ENCODE measurements around the gene ANOS1. TPM values are rescaled to one million over a fixed set of nuclear protein-coding genes. Genes with fewer than 3 reads are reported as not detected.

ANOS1 gene
- total and polyA plus RNA-seq, 5 experiments from 2014 or later: not detected

DNA sequence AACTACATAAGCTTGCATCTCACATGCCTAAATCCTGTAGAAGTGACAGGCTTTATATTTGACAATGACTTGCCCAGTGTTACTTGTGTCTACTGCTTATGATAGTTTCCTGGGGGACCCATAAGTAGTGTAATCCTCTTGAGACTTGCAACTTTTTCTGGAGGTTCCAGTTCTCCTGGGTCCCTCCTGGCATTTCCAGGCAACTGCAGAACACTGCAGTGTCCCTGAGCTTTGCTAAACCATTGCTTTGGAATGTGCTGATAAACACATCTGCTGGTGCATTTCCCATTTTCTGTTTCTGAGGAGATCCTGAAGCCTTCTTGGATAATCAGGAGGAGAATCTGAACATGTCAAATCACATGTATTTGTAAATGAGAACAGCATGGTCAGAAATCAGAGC lies 82.0 kb downstream of the ANOS1 start:
- POLR2A ChIA-PET: no interaction called here
- ATAC-seq (no peak), DNase-seq (no peak)
- Mint-ChIP-seq H3K4me1 (no peaks in the 10 kb centered on the region), H3K9me3 (peaks cover 0 to 7% (median 0%) of the 10 kb centered on the region in 9 donors), H3K4me3 (no peak overlapping the region), H3K27ac (no peak overlapping the region), H3K36me3 (peaks cover 0 to 2% (median 0%) of the 10 kb centered on the region in 3 donors), H3K27me3 (no peaks in the 10 kb centered on the region)

- POLR2A ChIA-PET: no interaction called here
- Mint-ChIP-seq H3K4me1 (no peaks in the 10 kb centered on the region), H3K27ac (no peak overlapping the region), H3K27me3 (no peaks in the 10 kb centered on the region), H3K9me3 (peaks cover 0 to 7% (median 0%) of the 10 kb centered on the region in 9 donors), H3K36me3 (peaks cover 0 to 4% (median 0%) of the 10 kb centered on the region in 3 donors), H3K4me3 (no peak overlapping the region)
- no peak for ATAC-seq
- no peak for DNase-seq
Observed at GRCh38 chrX:8647176-8647575, 84.8 kb downstream of the ANOS1 start.

- Mint-ChIP-seq H3K9me3 (peaks cover 0 to 6% (median 0%) of the 10 kb centered on the region in 9 donors), H3K4me3 (no peak overlapping the region), H3K4me1 (no peaks in the 10 kb centered on the region), H3K36me3 (peaks cover 0 to 3% (median 0%) of the 10 kb centered on the region in 3 donors), H3K27ac (no peak overlapping the region), H3K27me3 (peaks cover 0 to 4% (median 2%) of the 10 kb centered on the region in 5 donors)
- POLR2A ChIA-PET: no interaction called here
- DNase-seq (no peak), ATAC-seq (no peak)
Observed at GRCh38 chrX:8639949-8640475, 91.9 kb downstream of the ANOS1 start.

DNA sequence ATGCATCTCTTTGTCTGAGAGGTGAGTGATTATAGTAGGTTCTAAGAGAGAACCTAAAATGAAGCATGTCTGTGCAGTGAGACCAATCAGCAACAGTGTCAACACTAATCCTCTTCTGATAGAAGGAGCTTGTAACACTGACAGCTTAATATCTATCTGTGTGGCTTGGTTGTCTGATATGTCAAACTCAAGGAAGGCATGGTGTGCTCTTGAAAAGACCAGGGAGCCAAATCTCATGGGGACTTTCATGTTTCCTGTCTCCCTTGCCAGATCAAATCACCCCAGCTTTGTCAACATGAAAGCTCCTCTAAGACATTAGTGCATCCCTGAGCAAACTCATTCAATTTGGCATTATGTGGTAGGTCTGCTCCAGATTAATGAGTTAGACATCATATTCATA lies 95.4 kb downstream of the ANOS1 start:
- H3K9me3 Mint-ChIP-seq: peaks cover 0 to 3% (median 0%) of the 10 kb centered on the region in 9 donors
- no peak overlapping the region for H3K27ac Mint-ChIP-seq
- peaks cover 0 to 4% (median 2%) of the 10 kb centered on the region in 5 donors for H3K27me3 Mint-ChIP-seq
- DNase-seq: no peak
- H3K4me3 Mint-ChIP-seq: no peak overlapping the region
- no peaks in the 10 kb centered on the region for H3K36me3 Mint-ChIP-seq
- no peak for ATAC-seq
- H3K4me1 Mint-ChIP-seq: no peaks in the 10 kb centered on the region
- POLR2A ChIA-PET: no interaction called here

GRCh38 chrX:8635812-8636211 lies 96.1 kb downstream of the ANOS1 start:
- ATAC-seq: no peak
- Mint-ChIP-seq H3K4me1 (no peaks in the 10 kb centered on the region), H3K4me3 (no peak overlapping the region), H3K27me3 (peaks cover 0 to 4% (median 0%) of the 10 kb centered on the region in 5 donors), H3K36me3 (no peaks in the 10 kb centered on the region), H3K27ac (no peak overlapping the region), H3K9me3 (peaks cover 0 to 3% (median 0%) of the 10 kb centered on the region in 9 donors)
- DNase-seq: no peak
- POLR2A ChIA-PET: no interaction called here

- no peak for ATAC-seq
- H3K4me1 Mint-ChIP-seq: no peaks in the 10 kb centered on the region
- peaks cover 0 to 5% (median 0%) of the 10 kb centered on the region in 9 donors for H3K9me3 Mint-ChIP-seq
- H3K36me3 Mint-ChIP-seq: no peaks in the 10 kb centered on the region
- H3K27me3 Mint-ChIP-seq: no peaks in the 10 kb centered on the region
- POLR2A ChIA-PET: no interaction called here
- H3K27ac Mint-ChIP-seq: no peak overlapping the region
- no peak for DNase-seq
- no peak overlapping the region for H3K4me3 Mint-ChIP-seq
Observed at GRCh38 chrX:8632924-8633323, 99.0 kb downstream of the ANOS1 start.

DNA sequence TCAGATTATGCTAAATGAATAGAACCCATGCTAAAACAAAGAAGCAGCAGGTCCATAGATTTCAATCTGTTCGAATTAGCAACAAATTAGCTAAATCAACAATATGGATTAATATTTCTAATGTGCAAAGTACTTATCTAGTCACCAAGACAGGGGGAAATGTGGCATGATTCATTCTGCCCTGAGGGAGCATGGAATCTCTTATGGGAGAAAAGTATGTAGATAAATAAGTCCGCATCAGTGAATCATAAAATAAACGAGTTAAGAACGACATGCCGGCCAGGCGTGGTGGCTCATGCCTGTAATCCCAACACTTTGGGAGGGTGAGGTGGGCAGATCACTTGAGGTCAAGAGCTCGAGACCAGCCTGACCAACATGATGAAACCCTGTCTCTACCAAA lies 102.1 kb downstream of the ANOS1 start:
- POLR2A ChIA-PET: no interaction called here
- Mint-ChIP-seq H3K27ac (no peak overlapping the region), H3K36me3 (no peaks in the 10 kb centered on the region), H3K9me3 (peaks cover 0 to 10% (median 0%) of the 10 kb centered on the region in 9 donors), H3K4me1 (no peaks in the 10 kb centered on the region), H3K27me3 (no peaks in the 10 kb centered on the region), H3K4me3 (no peak overlapping the region)
- DNase-seq: no peak
- no peak for ATAC-seq

- no peak overlapping the region for H3K4me3 Mint-ChIP-seq
- POLR2A ChIA-PET: no interaction called here
- no peaks in the 10 kb centered on the region for H3K36me3 Mint-ChIP-seq
- no peak overlapping the region for H3K27ac Mint-ChIP-seq
- ATAC-seq: no peak
- peaks cover 0 to 10% (median 0%) of the 10 kb centered on the region in 9 donors for H3K9me3 Mint-ChIP-seq
- H3K4me1 Mint-ChIP-seq: no peaks in the 10 kb centered on the region
- H3K27me3 Mint-ChIP-seq: no peaks in the 10 kb centered on the region
- no peak for DNase-seq
Observed at GRCh38 chrX:8627796-8628195, 104.1 kb downstream of the ANOS1 start.

DNA sequence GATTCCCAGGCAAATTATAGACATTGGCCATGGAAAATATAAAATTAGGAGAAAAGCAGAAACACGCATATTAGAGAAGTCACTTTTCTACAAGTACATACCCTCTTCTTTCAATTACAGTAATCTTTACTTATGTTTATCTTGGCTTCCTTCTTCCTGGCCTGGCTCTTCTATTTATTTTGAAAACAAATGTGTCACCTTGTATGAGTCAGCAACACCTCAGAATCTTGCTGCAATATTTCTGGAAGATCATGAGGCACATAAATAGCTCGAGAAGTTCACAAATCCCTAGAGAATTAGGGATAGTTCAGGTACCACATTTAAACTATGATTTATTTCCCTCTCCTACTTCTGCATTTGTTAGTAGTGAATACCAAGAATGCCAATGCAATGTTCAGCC lies 124.6 kb downstream of the ANOS1 start:
- no peak overlapping the region for H3K4me3 Mint-ChIP-seq
- H3K27ac Mint-ChIP-seq: no peak overlapping the region
- POLR2A ChIA-PET: no interaction called here
- no peaks in the 10 kb centered on the region for H3K4me1 Mint-ChIP-seq
- no peak for ATAC-seq
- peaks cover 0 to 12% (median 0%) of the 10 kb centered on the region in 9 donors for H3K9me3 Mint-ChIP-seq
- DNase-seq: no peak
- peaks cover 0 to 3% (median 0%) of the 10 kb centered on the region in 5 donors for H3K27me3 Mint-ChIP-seq
- H3K36me3 Mint-ChIP-seq: peaks cover 0 to 9% (median 0%) of the 10 kb centered on the region in 3 donors

GRCh38 chrX:8604131-8604530 lies 127.8 kb downstream of the ANOS1 start:
- H3K36me3 Mint-ChIP-seq: no peaks in the 10 kb centered on the region
- H3K9me3 Mint-ChIP-seq: peaks cover 0 to 14% (median 0%) of the 10 kb centered on the region in 9 donors
- no peak overlapping the region for H3K27ac Mint-ChIP-seq
- DNase-seq: no peak
- POLR2A ChIA-PET: no interaction called here
- ATAC-seq: no peak
- peaks cover 0 to 3% (median 0%) of the 10 kb centered on the region in 5 donors for H3K27me3 Mint-ChIP-seq
- H3K4me3 Mint-ChIP-seq: no peak overlapping the region
- H3K4me1 Mint-ChIP-seq: no peaks in the 10 kb centered on the region

DNA sequence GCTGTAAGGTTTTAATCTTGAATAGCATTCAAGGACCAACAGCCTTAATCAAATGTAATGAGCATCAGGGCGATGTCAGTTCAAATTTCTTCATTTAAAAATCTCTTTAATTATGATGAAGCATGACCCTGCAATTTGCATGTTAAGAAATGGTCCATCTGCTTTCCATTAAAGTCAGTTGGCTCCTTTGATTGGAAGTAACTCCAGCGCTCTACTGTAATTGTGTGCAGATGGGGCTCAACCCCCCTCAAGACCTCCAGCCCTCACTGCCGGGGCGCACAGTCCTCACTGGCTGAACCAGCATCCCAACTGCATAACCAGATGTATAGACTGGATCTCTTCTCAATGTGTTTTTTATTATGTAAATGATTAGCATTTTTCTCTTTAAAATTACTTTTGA lies 140.4 kb downstream of the ANOS1 start:
- Mint-ChIP-seq H3K4me1 (peaks cover 0 to 1% (median 0%) of the 10 kb centered on the region in 4 donors), H3K27me3 (peaks cover 0 to 1% (median 0%) of the 10 kb centered on the region in 5 donors), H3K9me3 (peaks cover 0 to 6% (median 0%) of the 10 kb centered on the region in 9 donors), H3K27ac (no peak overlapping the region), H3K4me3 (no peak overlapping the region), H3K36me3 (no peaks in the 10 kb centered on the region)
- POLR2A ChIA-PET: no interaction called here
- DNase-seq: no peak
- ATAC-seq: no peak

DNA sequence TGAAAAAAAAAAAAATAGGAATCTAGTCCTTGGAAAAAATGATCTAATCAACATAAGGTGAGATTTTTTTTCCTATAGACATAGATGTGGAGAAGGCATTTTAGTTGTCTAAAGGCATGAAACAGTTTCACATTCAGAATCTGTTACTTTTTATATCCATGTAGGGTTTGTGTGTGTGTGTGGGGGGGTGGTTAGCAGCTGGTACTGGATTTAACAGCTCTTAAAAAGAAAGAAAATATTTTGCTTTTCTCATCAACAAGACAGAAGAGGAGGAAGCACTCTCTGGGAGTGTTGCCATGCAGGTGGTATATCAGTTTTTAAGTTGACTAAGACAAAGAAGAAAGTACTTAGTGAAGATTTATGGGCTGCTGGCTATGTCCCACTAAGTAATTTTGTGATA lies 145.0 kb downstream of the ANOS1 start:
- POLR2A ChIA-PET: no interaction called here
- DNase-seq (no peak), ATAC-seq (no peak)
- Mint-ChIP-seq H3K9me3 (peaks cover 0 to 10% (median 0%) of the 10 kb centered on the region in 9 donors), H3K4me1 (no peaks in the 10 kb centered on the region), H3K4me3 (no peak overlapping the region), H3K27ac (no peak overlapping the region), H3K27me3 (peaks cover 0 to 4% (median 0%) of the 10 kb centered on the region in 5 donors), H3K36me3 (no peaks in the 10 kb centered on the region)

GRCh38 chrX:8579602-8580001 lies 152.3 kb downstream of the ANOS1 start:
- peaks cover 0 to 5% (median 0%) of the 10 kb centered on the region in 5 donors for H3K27me3 Mint-ChIP-seq
- no peaks in the 10 kb centered on the region for H3K4me1 Mint-ChIP-seq
- no peaks in the 10 kb centered on the region for H3K36me3 Mint-ChIP-seq
- no peak overlapping the region for H3K27ac Mint-ChIP-seq
- ATAC-seq (no peak), DNase-seq (no peak)
- H3K4me3 Mint-ChIP-seq: no peak overlapping the region
- peaks cover 0 to 7% (median 0%) of the 10 kb centered on the region in 9 donors for H3K9me3 Mint-ChIP-seq
- POLR2A ChIA-PET: no interaction called here

GRCh38 chrX:8576821-8577220 lies 155.1 kb downstream of the ANOS1 start:
- H3K4me1 Mint-ChIP-seq: no peaks in the 10 kb centered on the region
- H3K9me3 Mint-ChIP-seq: peaks cover 0 to 14% (median 0%) of the 10 kb centered on the region in 9 donors
- H3K4me3 Mint-ChIP-seq: no peak overlapping the region
- no peak for ATAC-seq
- POLR2A ChIA-PET: no interaction called here
- H3K27me3 Mint-ChIP-seq: no peaks in the 10 kb centered on the region
- DNase-seq: no peak
- H3K27ac Mint-ChIP-seq: no peak overlapping the region
- no peaks in the 10 kb centered on the region for H3K36me3 Mint-ChIP-seq

Measured in naive thymus-derived CD8-positive, alpha-beta T cell (primary cell).